GM12878 (cell line): ENCODE measurements around the gene TM6SF1.

Experiments used
- CTCF ChIP-seq, 3 experiments: IDR thresholded peaks in 2 of 3; conservative IDR thresholded peaks in 1 of 3; 2 replicates each; pipeline ENCODE4 v1.5.1; 2011; ENCODE audit warnings: low read depth in 3 of 3, low read length in 3 of 3, mild to moderate bottlenecking in 3 of 3, control low read depth in 2 of 3, moderate library complexity in 2 of 3, inconsistent platforms in 1 of 3, mixed read lengths in 1 of 3; ENCODE audit not compliant: control insufficient read depth in 2 of 3, insufficient read depth in 1 of 3; ENCODE audit errors: extremely low read depth in 1 of 3
- DPF2 ChIP-seq: fragments of 450-650 bp; IDR thresholded peaks from 2 replicates; pipeline ENCODE4 v1.6.1; 2017; ENCODE audit warnings: mild to moderate bottlenecking
- ELK1 ChIP-seq: IDR thresholded peaks from 2 replicates; pipeline ENCODE4 v1.6.1; 2012; ENCODE audit warnings: low read depth, low read length, improper control_type of control experiment
- FOXK2 ChIP-seq: fragments of 450-650 bp; IDR thresholded peaks from 2 replicates; pipeline ENCODE4 v1.6.1; 2017; ENCODE audit warnings: mild to moderate bottlenecking, moderate library complexity
- MEF2B ChIP-seq: fragments of 450-650 bp; IDR thresholded peaks from 2 replicates; pipeline ENCODE4 v1.6.1; 2018; ENCODE audit warnings: mild to moderate bottlenecking, moderate library complexity; ENCODE audit not compliant: partially characterized antibody, poor library complexity, severe bottlenecking
- MXI1 ChIP-seq: fragments of 150-350 bp; IDR thresholded peaks from 2 replicates; pipeline ENCODE4 v1.6.1; 2011; ENCODE audit warnings: low read depth, mild to moderate bottlenecking, inconsistent platforms, low read length, improper control_type of control experiment
- POLR2A ChIP-seq: IDR thresholded peaks from 2 replicates; pipeline ENCODE4 v1.6.1; 2011; ENCODE audit warnings: low read depth, mild to moderate bottlenecking, low read length
- POLR2AphosphoS5 ChIP-seq: IDR thresholded peaks from 2 replicates; pipeline ENCODE4 v1.6.1; 2011; ENCODE audit warnings: mild to moderate bottlenecking, low read length, inconsistent platforms
- RBBP5 ChIP-seq: fragments of 200-600 bp; sonication (generic); conservative IDR thresholded peaks from 2 replicates; pipeline ENCODE4 v1.6.1; 2016
- SREBF2 ChIP-seq: IDR thresholded peaks from 2 replicates; pipeline ENCODE4 v1.6.1; 2012; ENCODE audit warnings: mild to moderate bottlenecking, low read length
- TAF1 ChIP-seq: IDR thresholded peaks from 2 replicates; pipeline ENCODE4 v1.6.1; 2011; ENCODE audit warnings: mild to moderate bottlenecking, low read depth, low read length, borderline replicate concordance
- ZBTB40 ChIP-seq: fragments of 450-650 bp; IDR thresholded peaks from 2 replicates; pipeline ENCODE4 v1.6.1; 2016; ENCODE audit warnings: mild to moderate bottlenecking, moderate library complexity, borderline replicate concordance
- ZNF384 ChIP-seq: IDR thresholded peaks from 2 replicates; pipeline ENCODE4 v1.6.1; 2012; ENCODE audit warnings: low read depth, mild to moderate bottlenecking, low read length, improper control_type of control experiment, borderline replicate concordance
- ZSCAN29 ChIP-seq: fragments of 450-650 bp; IDR thresholded peaks from 2 replicates; pipeline ENCODE4 v1.6.1; 2017; ENCODE audit warnings: mild to moderate bottlenecking, moderate library complexity

- TF ChIP-seq POLR2A: no peak
- TF ChIP-seq SREBF2: no peak
- TF ChIP-seq MXI1: no peak
- TF ChIP-seq TAF1: no peak
- TF ChIP-seq FOXK2: no peak
- no peak for TF ChIP-seq CTCF (IDR thresholded peaks at IDR 0.05 in 2 of 3, conservative IDR thresholded peaks at IDR 0.05 in 1 of 3; ENCODE audit: control insufficient read depth in 2 of 3, extremely low read depth in 1 of 3, insufficient read depth in 1 of 3, low read depth in 3 of 3, low read length in 3 of 3)
- no peak for TF ChIP-seq RBBP5
- TF ChIP-seq ELK1: no peak
- TF ChIP-seq MEF2B: no peak
- TF ChIP-seq ZSCAN29: no peak
- no peak for TF ChIP-seq POLR2AphosphoS5
- no peak for TF ChIP-seq ZBTB40
- TF ChIP-seq ZNF384: no peak
- no peak for TF ChIP-seq DPF2
Measured at GRCh38 chr15:83102346-83102745, 5.1 kb upstream of the TM6SF1 start.
